DND-41 (cell line): ENCODE measurements around the gene ZBTB7B.

Experiments used
- EZH2 ChIP-seq: IDR thresholded peaks from 3 replicates; pipeline ENCODE4 v1.6.1; 2012; ENCODE audit warnings: borderline replicate concordance, low read depth, mild to moderate bottlenecking, moderate library complexity, low read length, inconsistent platforms; ENCODE audit not compliant: severe bottlenecking
- TF ChIP-seq, protein P1 (sequence below): IDR thresholded peaks from 2 replicates; pipeline ENCODE4 v1.5.1; 2012; ENCODE audit warnings: borderline replicate concordance, low read length, moderate library complexity, mild to moderate bottlenecking; ENCODE audit not compliant: poor library complexity, severe bottlenecking; ENCODE audit errors: extremely low read depth

DNA sequence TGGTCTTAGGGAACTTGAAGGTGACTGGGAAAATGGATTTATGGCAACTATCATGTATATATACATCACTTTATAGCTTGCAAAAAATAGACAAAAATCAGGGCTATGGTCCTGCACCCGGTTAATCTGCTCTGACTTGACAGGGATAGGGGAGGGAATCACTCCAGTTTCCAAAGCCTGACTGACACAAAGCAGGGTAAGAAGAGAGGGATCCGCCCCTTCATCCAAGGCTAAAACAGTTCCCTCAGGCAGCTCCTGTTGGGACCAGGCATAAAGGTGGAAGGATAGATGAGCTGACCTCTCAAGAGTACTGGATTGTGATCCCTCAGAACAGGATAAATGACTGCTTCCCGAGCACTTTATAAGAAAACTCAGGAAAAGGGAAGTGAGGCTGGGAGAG lies 48.1 kb upstream of the ZBTB7B start:
- TF ChIP-seq, protein P1, sequence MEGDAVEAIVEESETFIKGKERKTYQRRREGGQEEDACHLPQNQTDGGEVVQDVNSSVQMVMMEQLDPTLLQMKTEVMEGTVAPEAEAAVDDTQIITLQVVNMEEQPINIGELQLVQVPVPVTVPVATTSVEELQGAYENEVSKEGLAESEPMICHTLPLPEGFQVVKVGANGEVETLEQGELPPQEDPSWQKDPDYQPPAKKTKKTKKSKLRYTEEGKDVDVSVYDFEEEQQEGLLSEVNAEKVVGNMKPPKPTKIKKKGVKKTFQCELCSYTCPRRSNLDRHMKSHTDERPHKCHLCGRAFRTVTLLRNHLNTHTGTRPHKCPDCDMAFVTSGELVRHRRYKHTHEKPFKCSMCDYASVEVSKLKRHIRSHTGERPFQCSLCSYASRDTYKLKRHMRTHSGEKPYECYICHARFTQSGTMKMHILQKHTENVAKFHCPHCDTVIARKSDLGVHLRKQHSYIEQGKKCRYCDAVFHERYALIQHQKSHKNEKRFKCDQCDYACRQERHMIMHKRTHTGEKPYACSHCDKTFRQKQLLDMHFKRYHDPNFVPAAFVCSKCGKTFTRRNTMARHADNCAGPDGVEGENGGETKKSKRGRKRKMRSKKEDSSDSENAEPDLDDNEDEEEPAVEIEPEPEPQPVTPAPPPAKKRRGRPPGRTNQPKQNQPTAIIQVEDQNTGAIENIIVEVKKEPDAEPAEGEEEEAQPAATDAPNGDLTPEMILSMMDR = no peak
- no peak for TF ChIP-seq EZH2
